ENCODE data around the gene CHMP5. TPM values are rescaled to one million over a fixed set of nuclear protein-coding genes. Genes with fewer than 3 reads are reported as not detected.

The CHMP5 gene
- polyA plus RNA-seq, 1 donor from 2014 or later = 43.8 TPM

DNA sequence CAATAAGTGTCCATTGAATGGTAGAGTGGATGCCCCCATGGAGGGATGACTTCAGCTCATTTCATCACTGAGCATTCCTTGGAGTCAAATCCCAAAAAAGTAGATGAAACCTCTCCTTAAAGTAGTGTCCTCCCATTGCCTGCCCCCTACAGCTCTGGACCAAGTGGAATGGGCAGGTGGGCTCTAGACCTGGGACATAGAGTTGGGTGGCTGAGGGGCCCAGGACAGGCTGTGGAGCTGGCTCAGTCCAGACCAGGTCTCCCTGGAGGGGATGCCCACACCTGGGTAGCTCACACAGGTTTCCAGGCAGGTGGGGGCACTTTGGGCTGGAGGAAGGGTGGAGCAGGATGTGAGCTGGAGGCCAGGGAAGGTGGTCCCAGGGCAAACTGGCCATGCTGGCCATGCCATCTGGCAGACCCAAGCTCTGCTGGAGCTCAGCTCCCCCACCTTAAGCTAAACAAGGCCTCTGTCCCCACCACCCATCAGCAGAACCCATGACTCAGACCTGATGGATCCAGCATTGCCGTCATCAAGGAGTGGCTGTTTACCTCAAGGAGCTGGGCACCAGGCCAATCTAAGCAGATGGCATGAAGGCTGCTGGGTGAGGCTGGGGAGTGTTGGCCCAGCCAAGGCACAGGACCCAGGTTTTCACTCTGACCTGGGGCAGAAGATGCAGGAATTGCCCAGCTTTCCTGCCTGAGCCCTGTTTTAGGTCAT, 31.1 kb upstream of the CHMP5 start:
- Mint-ChIP-seq H3K36me3 (peaks cover 3% of the 10 kb centered on the region), H3K27me3 (peaks cover 5% of the 10 kb centered on the region), H3K4me3 (no peak overlapping the region), H3K4me1 (peaks cover 0 to 2% (median 0%) of the 10 kb centered on the region in 3 donors), H3K27ac (no peak overlapping the region), H3K9me3 (no peaks in the 10 kb centered on the region)

DNA sequence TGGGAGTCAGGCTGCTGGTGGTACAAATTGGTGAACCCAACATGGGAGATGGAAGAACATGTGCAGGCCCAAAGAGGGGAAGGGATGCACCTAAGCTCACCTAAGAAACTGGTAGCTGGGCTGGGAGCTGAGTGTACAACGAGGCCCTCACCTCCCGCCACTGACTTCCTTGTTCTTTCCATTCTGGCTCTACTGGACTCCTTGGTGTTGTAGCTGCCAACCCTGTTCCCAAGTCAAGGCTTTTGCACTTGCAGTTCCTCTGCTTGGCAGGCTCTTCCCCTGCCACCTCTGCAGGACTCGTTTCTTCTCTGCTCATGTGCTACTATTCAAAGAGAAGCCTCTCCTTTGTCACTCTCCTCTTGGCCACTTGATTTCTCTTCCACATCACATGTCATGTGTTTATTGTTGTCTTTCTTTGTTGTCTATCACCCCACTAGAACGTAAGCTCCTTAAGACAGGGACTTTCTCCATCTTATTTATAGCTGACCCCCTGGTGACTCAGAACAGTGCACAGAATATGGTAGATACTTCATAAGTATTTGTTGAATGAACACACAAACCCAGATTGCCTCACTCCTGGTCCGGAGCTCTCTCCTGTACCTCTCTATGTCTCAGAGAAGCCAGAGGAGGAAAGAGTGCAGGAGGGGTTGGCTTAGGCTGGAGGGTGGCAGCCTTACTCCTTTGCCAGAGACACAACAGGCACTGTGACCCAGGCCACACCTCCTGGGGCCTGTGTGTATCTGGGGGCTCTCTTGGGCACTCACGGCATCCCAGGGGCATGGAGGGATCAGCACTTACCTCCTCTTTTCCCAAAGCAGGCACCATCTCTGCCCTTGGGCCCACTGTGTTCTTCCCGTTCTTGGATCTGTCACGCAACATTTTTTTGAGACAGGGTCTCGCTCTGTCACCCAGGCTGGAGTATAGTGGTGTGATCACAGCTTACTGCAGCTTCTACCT, 30.1 kb upstream of the CHMP5 start:
- Mint-ChIP-seq H3K9me3 (no peaks in the 10 kb centered on the region), H3K4me1 (peaks cover 0 to 2% (median 0%) of the 10 kb centered on the region in 3 donors), H3K27me3 (peaks cover 5% of the 10 kb centered on the region), H3K36me3 (peaks cover 3% of the 10 kb centered on the region), H3K4me3 (no peak overlapping the region), H3K27ac (no peak overlapping the region)

DNA sequence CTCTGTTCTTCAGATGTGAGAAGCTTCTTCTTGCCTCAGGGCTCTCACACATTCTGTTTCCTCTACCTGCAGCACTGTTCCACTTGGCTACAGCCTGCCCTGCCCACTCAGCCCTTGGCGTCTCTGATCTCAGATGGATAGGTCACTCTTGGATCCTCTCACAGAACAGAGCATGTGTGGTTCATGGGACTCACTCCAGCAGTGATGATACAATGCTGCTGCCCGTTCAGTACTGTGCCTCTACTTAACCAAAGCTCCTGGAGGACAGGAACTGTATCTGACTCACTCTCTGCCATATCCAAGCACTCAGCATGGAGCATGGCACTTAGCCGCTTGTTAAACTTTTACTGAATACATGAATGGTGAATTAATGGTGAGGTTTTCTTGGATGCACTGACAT, 28.3 kb upstream of the CHMP5 start:
- Mint-ChIP-seq H3K27ac (peak overlapping the region in 1 of 3 donors; percentile 36), H3K4me3 (no peak overlapping the region), H3K4me1 (peaks cover 0 to 2% (median 0%) of the 10 kb centered on the region in 3 donors), H3K36me3 (peaks cover 3% of the 10 kb centered on the region), H3K9me3 (no peaks in the 10 kb centered on the region), H3K27me3 (peaks cover 10% of the 10 kb centered on the region)

DNA sequence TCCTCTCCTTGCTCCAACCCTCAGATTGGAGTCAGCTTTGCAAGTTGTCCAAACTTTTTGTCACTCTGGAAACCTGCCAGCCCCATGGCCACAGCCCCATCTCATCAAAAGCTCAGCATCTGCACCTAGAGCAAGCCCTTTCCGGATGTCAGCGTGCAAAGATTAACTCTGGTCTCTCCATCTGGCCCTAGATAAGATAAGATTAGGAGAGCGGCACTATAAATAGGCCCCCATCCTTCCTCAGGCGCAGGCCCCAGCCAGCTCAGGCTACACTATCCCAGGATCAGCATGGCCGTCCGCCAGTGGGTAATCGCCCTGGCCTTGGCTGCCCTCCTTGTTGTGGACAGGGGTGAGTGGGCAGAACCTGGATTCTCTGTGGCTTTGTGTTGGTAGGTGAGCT, 24.9 kb upstream of the CHMP5 start, which contains the start of gene SPINK4:
SPINK4 (plus strand) TSS at position 247 of the 400 bp plus-strand sequence; CDS start at position 289, 42 bp downstream.
- Mint-ChIP-seq H3K36me3 (no peaks in the 10 kb centered on the region), H3K9me3 (no peaks in the 10 kb centered on the region), H3K4me3 (no peak within 1 kb of the TSS), H3K27me3 (peaks cover 9% of the 10 kb centered on the region), H3K4me1 (peaks cover 0 to 2% (median 0%) of the 10 kb centered on the region in 3 donors), H3K27ac (peak within 1 kb of the TSS in 1 of 3 donors; percentile 48)

- Mint-ChIP-seq H3K27me3 (peaks cover 5% of the 10 kb centered on the region), H3K4me1 (peaks cover 0 to 1% (median 0%) of the 10 kb centered on the region in 3 donors), H3K4me3 (no peak overlapping the region), H3K9me3 (no peaks in the 10 kb centered on the region), H3K36me3 (peaks cover 2% of the 10 kb centered on the region), H3K27ac (no peak overlapping the region)
Observed at GRCh38 chr9:33241298-33241697, 23.6 kb upstream of the CHMP5 start.

DNA sequence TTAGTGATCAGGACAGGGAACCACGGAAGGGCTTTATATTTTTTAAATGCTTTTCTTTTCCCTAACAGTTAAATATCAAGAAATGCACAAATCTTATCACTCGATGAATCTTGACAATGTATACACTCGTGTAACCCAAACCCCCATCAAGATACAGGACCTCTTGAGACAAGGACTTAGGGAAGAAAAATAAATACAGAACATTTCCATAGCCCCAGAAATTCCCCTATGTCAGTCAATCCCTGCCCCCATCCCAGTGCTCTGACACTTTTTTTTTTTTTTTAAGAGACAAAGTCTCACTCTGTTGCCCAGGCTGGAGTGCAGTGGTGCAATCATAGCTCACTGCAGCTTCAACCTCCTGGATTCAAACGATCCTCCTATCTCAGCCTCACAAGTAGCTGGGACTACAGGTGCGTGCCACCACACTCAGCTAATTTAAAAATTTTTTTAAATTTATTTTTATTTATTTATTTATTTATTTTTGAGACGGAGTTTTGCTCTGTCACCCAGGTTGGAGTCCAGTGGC, 22.2 kb upstream of the CHMP5 start:
- peaks cover 0 to 1% (median under 1%) of the 10 kb centered on the region in 3 donors for H3K4me1 Mint-ChIP-seq
- no peak overlapping the region for H3K27ac Mint-ChIP-seq
- no peaks in the 10 kb centered on the region for H3K9me3 Mint-ChIP-seq

DNA sequence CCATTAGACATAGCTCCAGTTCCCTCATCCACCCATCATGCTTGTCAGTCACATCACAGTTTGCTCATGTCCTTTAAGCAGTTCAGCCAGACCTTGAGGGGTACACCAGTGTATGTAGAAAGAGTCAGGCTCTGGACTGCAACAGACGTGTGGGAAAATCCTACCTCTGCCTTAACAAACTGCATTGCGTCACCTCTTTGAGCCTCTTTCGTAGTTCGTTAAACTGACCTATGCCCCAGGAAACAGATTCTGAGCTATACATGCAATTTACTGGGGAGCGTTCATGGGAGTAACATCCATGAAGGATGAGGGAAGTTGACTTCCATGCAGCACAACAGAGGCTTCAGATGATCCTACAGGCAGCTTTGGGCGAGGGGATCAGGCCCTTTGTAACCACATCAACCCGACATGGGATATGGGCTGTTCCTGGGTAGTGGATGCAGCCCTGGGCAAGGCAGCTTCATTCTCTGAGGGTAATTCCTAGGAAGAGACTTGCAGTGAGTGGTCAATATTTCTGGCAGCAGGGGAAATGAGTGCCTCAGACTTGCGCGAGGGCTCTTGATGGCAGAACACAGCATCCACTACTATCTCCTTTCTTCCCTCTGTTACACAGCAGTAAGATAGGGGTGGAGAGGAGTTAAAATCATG, 20.6 kb upstream of the CHMP5 start:
- Mint-ChIP-seq H3K27ac (peak overlapping the region in 1 of 3 donors; percentile 65), H3K4me1 (peaks cover 0 to 5% (median 3%) of the 10 kb centered on the region in 3 donors), H3K9me3 (no peaks in the 10 kb centered on the region), H3K27me3 (peaks cover 5% of the 10 kb centered on the region), H3K4me3 (peak overlapping the region in 1 of 4 donors; percentile 25), H3K36me3 (peaks cover 2% of the 10 kb centered on the region)

More for the DNA sequence above, 22.2 kb upstream of the CHMP5 start:
- Mint-ChIP-seq H3K4me3 (no peak overlapping the region), H3K36me3 (peaks cover 2% of the 10 kb centered on the region), H3K27me3 (peaks cover 5% of the 10 kb centered on the region)

- H3K27ac Mint-ChIP-seq = no peak overlapping the region
- no peak overlapping the region for H3K4me3 Mint-ChIP-seq
- H3K27me3 Mint-ChIP-seq = peaks cover 5% of the 10 kb centered on the region
- H3K9me3 Mint-ChIP-seq = no peaks in the 10 kb centered on the region
- peaks cover 4 to 14% (median 10%) of the 10 kb centered on the region in 3 donors for H3K4me1 Mint-ChIP-seq
- H3K36me3 Mint-ChIP-seq = peaks cover 2% of the 10 kb centered on the region
Observed at GRCh38 chr9:33245341-33245740, 19.5 kb upstream of the CHMP5 start.

GRCh38 chr9:33246269-33246860, 18.5 kb upstream of the CHMP5 start:
- H3K27ac Mint-ChIP-seq = peak overlapping the region in 1 of 3 donors; percentile 63
- peaks cover 2% of the 10 kb centered on the region for H3K36me3 Mint-ChIP-seq
- H3K27me3 Mint-ChIP-seq = no peaks in the 10 kb centered on the region

DNA sequence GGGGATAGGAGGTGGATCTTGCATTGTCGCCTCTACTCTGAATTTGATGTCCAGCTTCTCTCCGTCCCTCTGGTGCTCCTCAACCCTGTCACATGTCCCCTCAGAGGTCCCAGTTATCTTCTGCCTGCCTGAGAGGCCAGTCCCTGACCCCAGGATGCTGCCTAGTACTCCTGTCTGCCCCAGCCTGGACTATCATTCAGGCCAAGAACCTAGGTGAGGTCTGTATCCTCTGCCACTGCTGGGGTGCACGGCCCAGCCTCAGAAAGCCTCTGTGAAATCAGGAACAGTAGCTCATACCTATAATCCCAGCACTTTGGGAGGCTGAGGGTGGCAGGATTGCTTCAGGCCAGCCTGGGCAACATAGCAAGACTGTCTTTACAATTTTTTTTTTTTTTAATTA, 16.2 kb upstream of the CHMP5 start:
- peaks cover 4 to 14% (median 12%) of the 10 kb centered on the region in 3 donors for H3K4me1 Mint-ChIP-seq
- peaks cover 4% of the 10 kb centered on the region for H3K36me3 Mint-ChIP-seq
- H3K27ac Mint-ChIP-seq = peak overlapping the region in 1 of 3 donors; percentile 78
- no peaks in the 10 kb centered on the region for H3K9me3 Mint-ChIP-seq
- H3K27me3 Mint-ChIP-seq = no peaks in the 10 kb centered on the region
- no peak overlapping the region for H3K4me3 Mint-ChIP-seq

More at GRCh38 chr9:33246269-33246860, 18.5 kb upstream of the CHMP5 start:
- Mint-ChIP-seq H3K4me3 (no peak overlapping the region), H3K9me3 (no peaks in the 10 kb centered on the region), H3K4me1 (peaks cover 4 to 14% (median 12%) of the 10 kb centered on the region in 3 donors)

DNA sequence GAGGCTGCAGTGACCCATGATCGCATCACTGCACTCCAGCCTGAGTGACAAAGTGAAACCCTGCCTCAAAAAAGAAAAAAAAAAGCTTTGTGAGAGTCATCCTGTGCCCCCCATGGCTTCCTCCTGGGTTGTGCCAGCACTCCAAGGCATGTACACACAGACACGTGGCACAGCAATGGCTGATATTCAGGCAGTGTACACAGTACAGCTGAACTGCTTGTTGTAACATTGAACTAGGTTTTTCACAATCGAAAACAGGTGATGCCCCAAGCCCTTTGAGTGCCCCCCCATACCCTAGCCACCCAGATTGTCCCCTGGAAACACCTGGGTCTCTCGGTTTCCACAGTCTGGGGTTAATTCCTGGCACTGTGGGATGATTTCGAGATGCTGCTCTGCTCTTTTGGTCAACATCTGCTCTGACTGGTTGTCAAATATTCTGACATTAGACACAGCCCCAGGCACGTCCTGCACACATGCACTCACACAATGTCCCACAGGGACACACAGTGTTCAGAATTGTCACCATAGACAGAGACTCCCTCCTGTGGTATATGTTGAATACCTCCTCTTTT, 15.7 kb upstream of the CHMP5 start:
- peaks cover 4% of the 10 kb centered on the region for H3K36me3 Mint-ChIP-seq
- H3K4me3 Mint-ChIP-seq = no peak overlapping the region
- no peak overlapping the region for H3K27ac Mint-ChIP-seq
- no peaks in the 10 kb centered on the region for H3K27me3 Mint-ChIP-seq
- no peaks in the 10 kb centered on the region for H3K9me3 Mint-ChIP-seq
- H3K4me1 Mint-ChIP-seq = peaks cover 4 to 14% (median 12%) of the 10 kb centered on the region in 3 donors

- peaks cover 4% of the 10 kb centered on the region for H3K36me3 Mint-ChIP-seq
- no peak overlapping the region for H3K4me3 Mint-ChIP-seq
- H3K27me3 Mint-ChIP-seq = no peaks in the 10 kb centered on the region
- H3K4me1 Mint-ChIP-seq = peaks cover 4 to 14% (median 12%) of the 10 kb centered on the region in 3 donors
- H3K27ac Mint-ChIP-seq = peak overlapping the region in 1 of 3 donors; percentile 80
- H3K9me3 Mint-ChIP-seq = no peaks in the 10 kb centered on the region
Observed at GRCh38 chr9:33249983-33250382, 14.9 kb upstream of the CHMP5 start.

GRCh38 chr9:33250458-33250995, 14.3 kb upstream of the CHMP5 start:
- Mint-ChIP-seq H3K27me3 (no peaks in the 10 kb centered on the region), H3K9me3 (no peaks in the 10 kb centered on the region), H3K36me3 (peaks cover 4% of the 10 kb centered on the region), H3K4me1 (peaks cover 4 to 14% (median 12%) of the 10 kb centered on the region in 3 donors), H3K4me3 (no peak overlapping the region), H3K27ac (no peak overlapping the region)
